Mesothelial cell of epicardium (in vitro differentiated cells): Measurements from ENCODE around the gene MANEA. TPM values are rescaled to one million over a fixed set of nuclear protein-coding genes. Genes with fewer than 3 reads are reported as not detected.

ENCODE experiments used
- DNase-seq, 2 experiments: peaks; one replicate each; pipeline ENCODE4 v3.0.0; 2021; ENCODE audit warnings: low spot score in 2 of 2; ENCODE audit not compliant: unreplicated experiment in 2 of 2
- H3K27ac Mint-ChIP-seq: 2 replicates; pipeline ENCODE4 v1.8.0; 2021; ENCODE audit warnings: mixed read lengths
- H3K27me3 Mint-ChIP-seq: 2 replicates; pipeline ENCODE4 v1.8.0; 2021; ENCODE audit warnings: low read depth, mixed read lengths
- H3K36me3 Mint-ChIP-seq: 2 replicates; pipeline ENCODE4 v1.8.0; 2021; ENCODE audit warnings: mixed read lengths
- H3K4me1 Mint-ChIP-seq: 2 replicates; pipeline ENCODE4 v1.8.0; 2021; ENCODE audit warnings: mixed read lengths
- H3K4me3 Mint-ChIP-seq: 2 replicates; pipeline ENCODE4 v1.8.0; 2021; ENCODE audit warnings: mild to moderate bottlenecking, moderate library complexity, mixed read lengths
- H3K9me3 Mint-ChIP-seq: 2 replicates; pipeline ENCODE4 v1.8.0; 2021; ENCODE audit warnings: mixed read lengths
- CTCF ChIP-seq: fragments of 200-600 bp; sonication (generic); IDR thresholded peaks from one replicate; pipeline ENCODE4 v1.5.0; 2021; ENCODE audit warnings: antibody characterized with exemption; ENCODE audit not compliant: unreplicated experiment
- total RNA-seq: library from RNA; stranded (reverse); gene quantifications from 3 replicates; pipeline ENCODE4 v1.2.1, GENCODE V29; 2021

Gene MANEA
- total RNA-seq, 1 donor from 2014 or later, result 17.8 TPM

DNA sequence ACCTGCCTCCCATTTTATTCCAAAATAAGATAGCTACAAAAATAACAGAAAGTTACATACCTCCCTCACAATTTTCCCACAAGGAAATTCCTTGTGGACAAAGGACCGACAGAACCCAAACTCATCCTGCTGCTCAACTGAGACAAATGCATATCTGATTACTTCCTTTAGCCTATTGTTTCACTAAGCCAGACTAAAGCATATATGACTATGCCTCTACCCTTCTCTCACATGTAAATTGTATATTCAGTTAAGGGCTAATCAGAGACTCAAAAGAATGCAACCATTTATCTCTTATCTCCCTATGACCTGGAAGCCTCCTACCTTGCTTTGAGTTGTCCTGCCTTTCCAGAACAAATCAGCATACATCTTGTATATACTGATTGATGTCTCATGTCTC is 72.1 kb downstream of the MANEA start:
- H3K27me3 Mint-ChIP-seq, result no peaks in the 10 kb centered on the region
- peaks cover 47% of the 10 kb centered on the region for H3K9me3 Mint-ChIP-seq
- H3K4me1 Mint-ChIP-seq, result no peaks in the 10 kb centered on the region
- no peak for DNase-seq
- no peaks in the 10 kb centered on the region for H3K36me3 Mint-ChIP-seq
- H3K27ac Mint-ChIP-seq, result no peak overlapping the region
- no peak overlapping the region for H3K4me3 Mint-ChIP-seq
- TF ChIP-seq CTCF, result no peak

- no peak for TF ChIP-seq CTCF
- no peak for DNase-seq
These were observed 76.8 kb downstream of the MANEA start for GRCh38 chr6:95654176-95654575.

DNA sequence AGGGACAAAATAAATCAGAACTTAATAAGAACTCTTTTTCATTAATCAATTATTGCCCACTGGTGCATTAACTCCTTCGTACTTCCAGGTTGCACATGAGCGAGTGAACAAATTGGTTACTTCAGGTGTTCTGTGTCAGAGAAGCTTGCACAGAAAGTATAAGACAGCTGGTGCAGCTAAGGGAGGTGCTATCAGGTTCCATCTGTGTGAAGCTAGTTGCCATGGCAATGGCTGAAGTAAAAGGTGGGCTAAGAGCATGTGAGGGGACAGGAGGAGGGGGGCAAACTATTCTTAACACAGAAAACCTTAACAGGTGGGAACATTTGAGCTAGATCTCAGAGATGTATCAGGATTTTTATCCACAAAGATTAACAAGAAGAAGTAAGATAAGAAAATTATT is 81.6 kb downstream of the MANEA start:
- Mint-ChIP-seq H3K27ac (no peak overlapping the region), H3K9me3 (peaks cover 3% of the 10 kb centered on the region), H3K36me3 (no peaks in the 10 kb centered on the region), H3K4me3 (no peak overlapping the region), H3K4me1 (peaks cover 18% of the 10 kb centered on the region), H3K27me3 (no peaks in the 10 kb centered on the region)
- no peak for DNase-seq
- no peak for TF ChIP-seq CTCF

More at GRCh38 chr6:95654176-95654575, 76.8 kb downstream of the MANEA start:
- Mint-ChIP-seq H3K36me3 (no peaks in the 10 kb centered on the region), H3K27ac (no peak overlapping the region), H3K27me3 (no peaks in the 10 kb centered on the region), H3K9me3 (peaks cover 17% of the 10 kb centered on the region), H3K4me3 (no peak overlapping the region), H3K4me1 (peaks cover 15% of the 10 kb centered on the region)
